Activated T-helper 1 cell treated with anti-CD3 and anti-CD28 coated beads, Interleukin-12 subunit alpha, Interleukin-12 subunit beta, Interleukin-2, Interleukin-4 antibody, amounts not matched to agents 30 ng/mL and 10 ng/mL and 1 ng/mL, durations not matched to agents 14 hours and 24 hours and 36 hours (primary cell): ENCODE data around the gene HCRTR1. TPM values are rescaled to one million over a fixed set of nuclear protein-coding genes. Genes with fewer than 3 reads are reported as not detected.

Source experiments
- DNase-seq: peaks from one replicate; pipeline ENCODE4 v3.0.0; 2021; ENCODE audit warnings: low spot score
- H3K27ac Mint-ChIP-seq: one replicate; pipeline ENCODE4 v1.8.0; 2021; ENCODE audit warnings: mild to moderate bottlenecking, mixed read lengths
- H3K27me3 Mint-ChIP-seq: one replicate; pipeline ENCODE4 v1.8.0; 2022; ENCODE audit warnings: mild to moderate bottlenecking, moderate library complexity, mixed read lengths; ENCODE audit not compliant: insufficient read depth
- H3K36me3 Mint-ChIP-seq: one replicate; pipeline ENCODE4 v1.8.0; 2021; ENCODE audit warnings: low read depth, mixed read lengths
- H3K4me1 Mint-ChIP-seq: one replicate; pipeline ENCODE4 v1.8.0; 2021; ENCODE audit warnings: low read depth, mixed read lengths
- H3K4me3 Mint-ChIP-seq: one replicate; pipeline ENCODE4 v1.8.0; 2021; ENCODE audit warnings: mild to moderate bottlenecking, moderate library complexity, mixed read lengths
- H3K9me3 Mint-ChIP-seq: one replicate; pipeline ENCODE4 v1.8.0; 2021; ENCODE audit warnings: mixed read lengths
- intact Hi-C: fragments of 100-400 bp; cut with micrococcal nuclease; formaldehyde crosslinking; loops from one replicate; pipeline ENCODE4 v1.15.1; 2024
- total RNA-seq: library from RNA; stranded (reverse); gene quantifications from 2 replicates; pipeline ENCODE4 v1.2.3, GENCODE V29; 2022

The HCRTR1 gene
- total RNA-seq, 1 donor from 2014 or later: not detected

DNA sequence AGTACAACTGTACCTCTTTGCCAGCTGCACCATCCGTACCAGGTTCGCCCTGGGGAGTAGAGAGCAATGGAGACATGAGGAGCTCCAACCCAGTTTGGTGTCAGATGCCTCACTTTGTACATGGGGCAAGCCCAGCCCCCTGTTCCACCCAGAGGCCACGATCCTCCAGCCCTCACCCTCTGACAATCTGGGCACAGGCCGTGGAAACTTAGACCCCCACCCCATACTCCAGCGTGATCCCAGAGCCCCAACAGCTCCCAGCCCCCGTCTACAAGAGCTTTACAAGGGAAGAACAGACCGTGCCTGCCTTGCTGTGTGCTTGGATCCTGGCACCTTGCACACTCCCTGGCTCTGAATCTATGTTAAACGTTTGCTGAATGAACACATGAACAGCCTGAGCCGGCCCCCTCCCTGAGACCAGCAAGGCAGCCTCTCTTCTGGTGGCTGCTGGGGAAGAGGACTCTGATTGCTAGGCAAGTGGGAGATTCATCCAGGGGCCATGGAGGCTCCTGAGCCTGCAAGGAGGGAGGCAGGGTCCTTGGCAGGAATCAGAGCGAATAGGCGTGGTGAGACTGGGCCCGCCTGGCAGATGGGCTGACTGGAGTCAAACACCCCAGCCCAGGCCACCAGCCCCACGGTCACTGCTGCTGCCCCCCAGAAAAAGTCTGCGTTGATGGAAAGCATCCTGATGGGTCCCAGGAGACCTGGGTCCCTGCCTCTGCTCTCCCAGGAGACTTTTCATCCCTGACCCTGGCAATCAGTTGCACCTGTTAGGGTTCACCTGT lies 39.7 kb downstream of the HCRTR1 start:
- Mint-ChIP-seq H3K36me3 (no peaks in the 10 kb centered on the region), H3K4me1 (no peaks in the 10 kb centered on the region), H3K27me3 (peaks cover 4% of the 10 kb centered on the region), H3K4me3 (no peak overlapping the region), H3K9me3 (no peaks in the 10 kb centered on the region), H3K27ac (no peak overlapping the region)
- intact Hi-C loops: no loop called here
- no peak for DNase-seq

DNA sequence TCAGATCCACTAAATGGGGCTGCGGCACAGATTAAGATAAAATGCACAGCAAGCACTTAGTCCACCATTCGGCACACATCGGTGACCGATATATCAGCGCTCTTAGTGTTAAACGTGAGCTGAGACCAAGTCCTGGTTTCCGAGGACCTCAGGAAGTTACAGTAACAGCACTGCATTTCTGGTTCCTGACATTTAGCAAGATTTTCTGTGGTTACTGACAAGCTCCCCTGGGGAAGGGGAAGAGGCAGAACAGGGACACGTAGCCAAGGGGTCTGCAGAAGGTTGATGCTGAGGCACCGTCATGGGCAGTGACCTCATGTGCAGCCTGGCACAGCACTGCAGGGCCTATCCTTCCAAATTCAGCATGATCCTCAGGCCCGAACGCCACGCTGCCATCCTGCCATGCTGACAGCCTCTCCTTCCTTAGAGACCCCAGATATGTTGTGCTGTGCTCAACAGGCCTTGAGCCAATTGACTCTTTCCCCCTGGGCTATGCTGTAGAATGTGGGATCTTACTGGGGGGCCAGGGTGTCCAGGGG lies 40.6 kb downstream of the HCRTR1 start:
- H3K27me3 Mint-ChIP-seq: peaks cover 4% of the 10 kb centered on the region
- no peak overlapping the region for H3K4me3 Mint-ChIP-seq
- H3K4me1 Mint-ChIP-seq: no peaks in the 10 kb centered on the region
- intact Hi-C loops: no loop called here
- no peak for DNase-seq
- no peaks in the 10 kb centered on the region for H3K36me3 Mint-ChIP-seq
- H3K9me3 Mint-ChIP-seq: no peaks in the 10 kb centered on the region
- no peak overlapping the region for H3K27ac Mint-ChIP-seq

DNA sequence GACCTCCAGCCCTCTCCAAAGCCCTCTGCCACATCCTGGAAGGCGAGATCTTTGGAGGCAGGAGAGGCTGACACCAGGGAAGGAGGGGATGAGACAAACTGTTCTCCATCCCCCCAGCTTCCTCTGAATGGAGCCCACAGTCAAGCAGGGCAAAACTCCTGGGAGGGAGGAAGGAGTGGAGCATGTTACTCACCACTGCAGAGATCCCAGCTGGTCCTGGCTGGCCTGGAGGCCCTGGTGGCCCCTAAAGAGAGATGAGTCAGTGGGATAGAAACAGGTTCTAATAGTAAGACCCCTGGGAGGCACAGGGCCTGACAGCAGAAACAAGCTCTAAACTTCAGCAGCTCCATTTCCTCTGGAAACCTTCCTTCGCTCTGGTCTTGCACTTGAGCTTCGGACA lies 41.2 kb downstream of the HCRTR1 start:
- no peak for DNase-seq
- Mint-ChIP-seq H3K36me3 (no peaks in the 10 kb centered on the region), H3K9me3 (no peaks in the 10 kb centered on the region), H3K4me1 (no peaks in the 10 kb centered on the region), H3K4me3 (no peak overlapping the region), H3K27me3 (peaks cover 6% of the 10 kb centered on the region), H3K27ac (no peak overlapping the region)
- intact Hi-C loops: no loop called here

DNA sequence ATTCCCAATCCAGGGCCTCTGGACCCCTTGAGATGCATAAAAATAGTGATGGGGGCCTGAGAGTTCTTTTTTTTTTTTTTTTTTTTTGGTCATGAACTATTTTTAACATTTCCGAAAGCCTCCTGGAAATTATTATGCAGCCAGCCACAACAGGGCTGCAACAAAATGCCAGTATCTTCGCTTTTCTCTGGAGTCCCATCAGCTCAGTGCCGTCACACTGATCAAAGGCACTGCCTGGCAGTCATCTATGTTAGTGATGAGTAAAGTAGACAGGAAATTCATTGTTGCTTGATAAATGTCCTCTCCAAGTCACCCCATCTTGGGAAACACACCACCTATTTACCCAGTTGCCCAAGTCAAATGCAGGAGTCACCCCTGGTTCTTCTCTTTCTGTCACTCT lies 42.4 kb downstream of the HCRTR1 start:
- Mint-ChIP-seq H3K4me1 (no peaks in the 10 kb centered on the region), H3K9me3 (no peaks in the 10 kb centered on the region), H3K36me3 (no peaks in the 10 kb centered on the region), H3K27ac (no peak overlapping the region), H3K27me3 (peaks cover 5% of the 10 kb centered on the region), H3K4me3 (no peak overlapping the region)
- no peak for DNase-seq
- intact Hi-C loops: no loop called here

DNA sequence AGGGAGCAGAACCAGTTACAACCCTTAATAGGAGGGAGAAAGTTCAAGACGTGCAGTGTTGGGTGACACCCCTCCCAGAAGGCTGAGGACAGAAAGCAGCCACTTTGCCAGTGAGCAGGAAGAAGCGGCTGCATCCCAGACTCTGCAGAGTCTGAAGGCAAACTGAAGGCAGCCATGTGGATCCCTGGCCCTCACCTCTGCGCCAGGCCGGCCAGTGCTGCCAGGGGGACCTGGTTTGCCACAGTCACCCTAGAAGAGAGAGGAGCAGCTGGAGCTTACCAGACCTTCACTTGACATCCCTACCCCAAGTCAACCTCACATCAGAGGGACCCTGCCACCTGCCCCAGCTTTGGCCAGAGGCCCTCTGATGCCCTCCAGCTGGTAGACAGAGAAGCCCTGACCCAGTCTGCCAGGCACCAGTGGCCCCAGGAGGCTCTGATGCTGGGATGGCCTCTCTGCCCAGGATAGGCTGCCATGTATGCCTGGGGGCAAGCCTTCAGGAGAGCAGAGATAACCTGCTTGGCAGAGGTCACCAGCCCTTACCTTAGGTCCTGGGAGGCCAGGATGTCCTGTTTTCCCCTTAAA lies 43.5 kb downstream of the HCRTR1 start:
- peaks cover 8% of the 10 kb centered on the region for H3K27me3 Mint-ChIP-seq
- H3K4me3 Mint-ChIP-seq: no peak overlapping the region
- H3K4me1 Mint-ChIP-seq: no peaks in the 10 kb centered on the region
- H3K36me3 Mint-ChIP-seq: no peaks in the 10 kb centered on the region
- H3K9me3 Mint-ChIP-seq: no peaks in the 10 kb centered on the region
- H3K27ac Mint-ChIP-seq: no peak overlapping the region
- DNase-seq: no peak
- intact Hi-C loops: no loop called here

DNA sequence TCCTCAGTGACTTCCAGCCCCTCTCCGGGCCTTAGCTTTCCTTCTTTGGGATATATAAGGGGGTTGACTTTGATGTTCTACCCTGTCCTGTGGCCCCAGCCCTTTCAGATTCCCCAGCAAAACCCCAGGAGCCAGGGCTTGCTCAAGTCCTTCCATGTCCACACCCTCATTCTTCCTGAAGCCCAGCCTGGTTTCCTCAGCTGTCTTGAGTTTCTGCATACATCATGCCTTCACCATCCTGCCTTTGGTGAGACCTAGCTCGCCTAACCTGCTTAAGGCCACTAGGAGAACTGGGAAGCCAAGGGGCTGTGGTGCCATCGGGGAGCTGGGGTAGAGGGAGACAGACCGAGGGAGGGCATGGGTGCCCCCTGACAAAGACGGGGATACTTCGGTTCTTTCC lies 44.4 kb downstream of the HCRTR1 start:
- no peak for DNase-seq
- Mint-ChIP-seq H3K27ac (no peak overlapping the region), H3K4me1 (no peaks in the 10 kb centered on the region), H3K27me3 (peaks cover 10% of the 10 kb centered on the region), H3K4me3 (no peak overlapping the region), H3K9me3 (no peaks in the 10 kb centered on the region), H3K36me3 (no peaks in the 10 kb centered on the region)
- intact Hi-C loops: loop anchor here (2.0 kb wide), 1 partner anchor 53 kb away; no protein-coding TSS in a partner anchor

DNA sequence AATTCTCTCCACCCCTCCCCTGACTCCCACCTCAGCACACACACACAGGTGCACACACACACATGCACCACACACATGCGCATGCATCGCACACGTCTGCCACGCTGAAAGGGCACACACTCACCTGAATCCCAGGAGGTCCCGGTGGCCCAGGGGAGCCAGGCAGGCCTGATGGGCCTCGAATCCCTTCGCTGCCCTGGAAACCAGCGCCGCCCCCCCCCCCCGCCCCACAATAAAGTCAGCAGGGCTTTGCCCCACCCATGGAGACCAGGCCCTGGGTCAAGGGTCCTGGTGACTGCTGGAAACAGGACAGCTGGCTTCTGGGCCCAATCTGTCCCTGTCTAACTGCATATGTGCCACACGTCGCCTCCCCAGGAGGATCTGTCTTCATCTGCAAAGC lies 45.0 kb downstream of the HCRTR1 start:
- peaks cover 10% of the 10 kb centered on the region for H3K27me3 Mint-ChIP-seq
- no peaks in the 10 kb centered on the region for H3K4me1 Mint-ChIP-seq
- no peak overlapping the region for H3K4me3 Mint-ChIP-seq
- no peak overlapping the region for H3K27ac Mint-ChIP-seq
- H3K9me3 Mint-ChIP-seq: no peaks in the 10 kb centered on the region
- no peak for DNase-seq
- intact Hi-C loops: loop anchor here (2.0 kb wide), 1 partner anchor 52 kb away; no protein-coding TSS in a partner anchor
- no peaks in the 10 kb centered on the region for H3K36me3 Mint-ChIP-seq

DNA sequence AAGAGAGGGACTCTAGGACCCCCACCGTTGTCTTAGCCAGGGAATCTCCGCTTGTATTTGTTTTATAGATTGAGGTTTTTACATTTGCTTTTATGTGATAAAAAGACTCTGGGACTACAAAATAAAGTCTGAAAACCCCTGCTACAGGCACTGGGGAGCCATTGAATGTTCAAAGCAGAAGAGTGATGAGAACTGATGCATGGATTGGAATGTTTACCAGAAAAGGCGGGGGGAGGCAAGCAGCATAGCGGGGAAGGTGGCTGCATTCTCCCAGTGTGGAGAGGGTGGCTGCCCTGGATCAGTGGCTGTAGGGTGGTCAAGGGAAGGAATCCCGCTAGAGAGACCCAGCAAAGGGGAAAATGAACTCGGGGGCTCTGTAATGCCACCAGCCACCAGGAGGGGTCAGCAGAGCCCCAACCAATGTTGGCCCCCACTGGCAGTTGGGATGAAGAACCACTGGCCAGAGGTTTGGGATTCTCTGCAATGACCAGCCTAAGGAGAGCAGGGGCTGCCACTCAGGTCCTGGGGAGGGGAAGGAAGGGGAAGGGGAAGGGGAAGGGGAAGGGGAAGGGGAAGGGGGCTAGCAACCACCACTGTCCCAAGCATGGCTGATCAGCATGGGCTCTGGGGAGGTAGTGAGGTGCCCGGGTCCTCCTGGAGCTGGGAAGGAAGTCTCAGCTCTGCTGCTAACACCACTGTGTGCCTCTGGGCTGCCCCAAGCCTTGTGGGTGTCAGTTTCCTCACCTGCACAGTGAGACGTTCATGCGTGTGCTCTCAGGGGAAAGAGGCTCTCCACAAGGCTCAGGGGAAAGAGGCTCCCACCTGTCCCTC lies 46.3 kb downstream of the HCRTR1 start:
- no peaks in the 10 kb centered on the region for H3K36me3 Mint-ChIP-seq

DNA sequence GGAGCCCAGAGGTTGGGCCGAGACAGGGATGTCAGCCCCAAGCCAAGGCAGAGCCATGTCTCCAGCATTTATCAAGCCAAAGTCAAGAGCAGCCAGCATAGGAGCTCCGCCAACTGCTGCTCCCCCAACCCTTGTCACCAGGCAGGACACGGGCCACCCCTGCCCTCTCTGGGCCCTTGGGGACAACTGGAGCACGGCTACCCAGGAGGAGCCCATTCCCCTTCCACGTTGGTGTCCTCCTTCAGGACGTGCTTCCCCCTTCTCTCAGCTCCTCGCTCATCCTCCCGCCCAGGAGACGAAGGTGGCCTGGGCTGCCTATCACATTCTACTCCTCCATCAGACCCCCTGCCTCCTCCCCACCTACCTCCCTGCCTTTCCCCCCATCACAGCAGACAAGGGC lies 47.0 kb downstream of the HCRTR1 start:
- no peak for DNase-seq
- peaks cover 11% of the 10 kb centered on the region for H3K27me3 Mint-ChIP-seq
- intact Hi-C loops: loop anchor here (1.0 to 2.0 kb wide), 2 partner anchors 40 to 125 kb away; partner anchors contain the start of gene COL16A1

More for the DNA sequence above, 46.3 kb downstream of the HCRTR1 start:
- Mint-ChIP-seq H3K4me3 (no peak overlapping the region), H3K27ac (no peak overlapping the region), H3K9me3 (no peaks in the 10 kb centered on the region), H3K27me3 (peaks cover 10% of the 10 kb centered on the region), H3K4me1 (no peaks in the 10 kb centered on the region)
- peak; percentile 27 for DNase-seq
- intact Hi-C loops: loop anchor here (1.0 to 2.0 kb wide), 4 partner anchors 41 to 125 kb away; partner anchors contain the start of gene COL16A1

DNA sequence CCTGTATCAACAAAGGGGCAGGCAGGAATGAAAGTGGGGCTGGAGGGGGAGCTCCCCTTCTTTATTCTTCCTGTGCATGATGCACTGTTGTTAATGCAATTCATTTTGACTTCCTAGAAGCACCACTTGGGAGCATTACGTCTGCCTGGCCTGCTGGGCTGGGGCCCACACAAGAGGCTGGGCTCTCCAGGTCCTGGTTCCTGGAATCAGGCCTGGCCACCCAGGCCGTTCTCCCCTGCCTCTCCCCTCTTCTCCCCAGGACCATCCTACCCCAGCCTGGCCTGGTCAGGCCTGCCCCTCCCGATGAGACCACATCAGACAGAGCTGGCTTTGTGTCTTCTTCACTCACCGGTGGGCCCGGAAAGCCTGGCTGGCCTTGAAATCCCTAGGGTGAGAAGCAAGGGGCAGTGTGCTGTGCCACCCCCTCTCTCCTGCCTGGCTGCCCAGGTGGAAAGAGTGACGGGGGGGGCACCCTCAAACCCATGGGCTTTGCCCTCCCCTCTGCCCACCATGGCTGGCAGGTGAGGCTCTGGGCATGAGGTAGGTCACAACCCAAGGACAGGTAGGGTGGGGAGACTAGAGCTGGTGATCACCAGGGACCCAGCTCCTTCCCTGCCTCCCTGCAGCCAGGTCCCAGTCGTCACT lies 47.9 kb downstream of the HCRTR1 start:
- no peaks in the 10 kb centered on the region for H3K9me3 Mint-ChIP-seq
- DNase-seq: no peak
- H3K27ac Mint-ChIP-seq: no peak overlapping the region
- peaks cover 5% of the 10 kb centered on the region for H3K4me1 Mint-ChIP-seq
- intact Hi-C loops: loop anchor here (2.0 kb wide), 1 partner anchor 39 kb away; the partner anchor contains the start of gene COL16A1
- H3K4me3 Mint-ChIP-seq: no peak overlapping the region
- no peaks in the 10 kb centered on the region for H3K36me3 Mint-ChIP-seq
- peaks cover 18% of the 10 kb centered on the region for H3K27me3 Mint-ChIP-seq

More for the DNA sequence above, 47.0 kb downstream of the HCRTR1 start:
- H3K9me3 Mint-ChIP-seq: no peaks in the 10 kb centered on the region
- H3K4me3 Mint-ChIP-seq: no peak overlapping the region
- no peaks in the 10 kb centered on the region for H3K36me3 Mint-ChIP-seq
- H3K27ac Mint-ChIP-seq: no peak overlapping the region
- H3K4me1 Mint-ChIP-seq: no peaks in the 10 kb centered on the region

DNA sequence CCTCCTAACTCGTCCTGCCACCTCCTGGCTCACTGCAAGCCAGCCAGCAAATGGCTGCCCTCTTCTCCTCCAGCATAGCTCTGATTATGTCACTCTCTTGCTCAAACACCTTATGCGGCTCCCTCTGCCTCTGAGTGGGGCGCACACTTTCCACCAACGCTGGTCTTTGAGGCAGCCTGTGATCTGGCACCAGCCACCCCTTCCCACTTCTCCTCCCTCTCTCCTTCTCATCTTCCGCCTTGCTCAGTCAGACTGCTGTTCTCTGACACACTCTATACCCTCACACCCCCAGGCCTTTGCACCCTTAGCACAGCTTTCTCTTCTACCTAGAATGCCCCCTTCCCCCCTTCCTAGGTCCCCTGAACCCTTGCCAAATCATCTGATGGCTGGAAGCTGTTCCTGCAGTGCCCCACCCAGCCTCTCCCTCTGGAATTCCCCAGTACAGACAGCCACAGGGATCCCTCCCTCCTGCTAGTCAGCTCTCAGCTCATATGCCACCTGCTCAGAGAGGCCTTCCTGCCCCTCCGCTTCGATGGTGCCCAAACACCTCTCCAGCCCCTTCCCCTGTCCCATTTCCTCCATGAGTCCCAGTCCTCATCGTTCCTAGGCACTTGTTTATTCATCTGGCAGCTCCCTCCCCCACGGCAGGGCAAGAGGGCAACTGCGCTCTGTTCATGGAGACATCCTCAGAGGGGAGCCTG lies 48.9 kb downstream of the HCRTR1 start:
- Mint-ChIP-seq H3K36me3 (no peaks in the 10 kb centered on the region), H3K4me3 (no peak overlapping the region), H3K27ac (no peak overlapping the region), H3K9me3 (no peaks in the 10 kb centered on the region), H3K27me3 (peaks cover 27% of the 10 kb centered on the region), H3K4me1 (peaks cover 6% of the 10 kb centered on the region)
- intact Hi-C loops: no loop called here
- no peak for DNase-seq
